IMR-90 (cell line): Measurements from ENCODE around the gene PATJ.

Experiments
- BHLHE40 ChIP-seq: fragments of 150-350 bp; IDR thresholded peaks from 2 replicates; pipeline ENCODE4 v1.6.1; 2016; ENCODE audit warnings: mild to moderate bottlenecking, low read depth, low read length
- CEBPB ChIP-seq: IDR thresholded peaks from 2 replicates; pipeline ENCODE4 v1.6.1; 2012; ENCODE audit warnings: low read depth, low read length, improper control_type of control experiment
- CHD1 ChIP-seq: IDR thresholded peaks from 2 replicates; pipeline ENCODE4 v1.6.1; 2012; ENCODE audit warnings: low read depth, low read length, improper control_type of control experiment
- CTCF ChIP-seq: conservative IDR thresholded peaks from 2 replicates; pipeline ENCODE4 v1.5.1; 2012; ENCODE audit warnings: mild to moderate bottlenecking, low read depth, low read length, improper control_type of control experiment
- FOS ChIP-seq: fragments of 150-350 bp; IDR thresholded peaks from 2 replicates; pipeline ENCODE4 v1.6.1; 2016; ENCODE audit warnings: low read depth, low read length
- SMC3 ChIP-seq: fragments of 150-350 bp; IDR thresholded peaks from 2 replicates; pipeline ENCODE4 v1.6.1; 2016; ENCODE audit warnings: low read depth, mild to moderate bottlenecking, antibody characterized with exemption, low read length, moderate library complexity

- TF ChIP-seq CTCF (no peak), BHLHE40 (no peak), FOS (no peak), CEBPB (no peak), CHD1 (no peak), SMC3 (no peak)
These were observed 480.0 kb downstream of the PATJ start for GRCh38 chr1:62222321-62222720.
